MM.1S (cell line): ENCODE results near the gene STAG3.

Experiments
- CTCF ChIP-seq: fragments of 300-600 bp; sonication (generic); IDR thresholded peaks from 2 replicates; pipeline ENCODE4 v1.5.1; 2016; ENCODE audit warnings: antibody characterized with exemption, low read length, mixed read lengths
- EZH2 ChIP-seq: fragments of 300-600 bp; sonication (generic); optimal IDR thresholded peaks from 2 replicates; pipeline ENCODE3; 2017; ENCODE audit warnings: low read depth, mild to moderate bottlenecking, antibody characterized with exemption, low read length, mixed read lengths

GRCh38 chr7:100171840-100172239 lies 5.9 kb upstream of the STAG3 start:
- TF ChIP-seq CTCF (no peak), EZH2 (peak; percentile 54)
